Skin of body (tissue), 2 donors: ENCODE measurements around the gene SYCE1L. TPM values are rescaled to one million over a fixed set of nuclear protein-coding genes. Genes with fewer than 3 reads are reported as not detected.
A peak's percentile ranks its signal among the peaks of the same experiment; 100 is the strongest.

Experiments used
- DNase-seq: peaks from one replicate; lab custom pipeline; 2025; lab: John Stamatoyannopoulos, UW
- total RNA-seq: library from RNA; depleted of rRNA; stranded (reverse); fragments of >200 nt; gene quantifications from one replicate; pipeline ENCODE4 v1.2.3, GENCODE V29; 2014

The SYCE1L gene
- total RNA-seq, 1 donor from 2014 or later = 0.99 TPM

GRCh38 chr16:77250400-77250799, 51.2 kb downstream of the SYCE1L start:
- peak; percentile 70 for DNase-seq

Other genes with a start within 250 kb of the SYCE1L start
- 3.9 TPM for gene MON1B, start 8.2 kb upstream of the SYCE1L start, total RNA-seq
- 25.0 TPM for gene ADAMTS18, start 235.6 kb downstream of the SYCE1L start, total RNA-seq